CD14-positive monocyte (primary cell): ENCODE results near the gene SOBP. TPM values are rescaled to one million over a fixed set of nuclear protein-coding genes. Genes with fewer than 3 reads are reported as not detected.
A peak's percentile ranks its signal among the peaks of the same experiment; 100 is the strongest.

Source experiments
- DNase-seq, 3 donors: peaks; one replicate each; pipeline ENCODE4 v3.0.0-alpha.2; 2011 to 2022
- H2AFZ ChIP-seq: 2 replicates; pipeline ENCODE4 v1.6.0; 2012; ENCODE audit warnings: mild to moderate bottlenecking, low read depth, low read length, inconsistent platforms; ENCODE audit not compliant: insufficient read depth, poor library complexity, severe bottlenecking
- H3K27ac ChIP-seq, 2 donors: 1 replicate in 1 of 2; 2 replicates in 1 of 2; pipeline ENCODE4 v1.5.1; 2012 to 2013; ENCODE audit warnings: low read length in 2 of 2, control low read depth in 1 of 2, inconsistent platforms in 1 of 2, low read depth in 1 of 2, mild to moderate bottlenecking in 1 of 2
- H3K27me3 ChIP-seq, 2 donors: one replicate each; pipeline versions ENCODE4 v1.6.0 to v1.6.1; 2011 to 2013; ENCODE audit warnings: low read length in 2 of 2; ENCODE audit not compliant: control insufficient read depth in 2 of 2, insufficient read depth in 2 of 2
- H3K36me3 ChIP-seq, 2 donors: replicated peaks in 1 of 2; 1 replicate in 1 of 2; 2 replicates in 1 of 2; pipeline versions ENCODE4 v1.5.1 to v1.6.1; 2012 to 2013; ENCODE audit warnings: low read length in 2 of 2, control low read depth in 1 of 2, inconsistent platforms in 1 of 2, mild to moderate bottlenecking in 1 of 2; ENCODE audit not compliant: insufficient read depth in 2 of 2, control insufficient read depth in 1 of 2
- H3K4me1 ChIP-seq, 2 donors: 1 replicate in 1 of 2; 2 replicates in 1 of 2; pipeline versions ENCODE4 v1.5.1 to v1.6.1; 2012 to 2013; ENCODE audit warnings: low read length in 2 of 2, control low read depth in 1 of 2, inconsistent platforms in 1 of 2, mild to moderate bottlenecking in 1 of 2, moderate library complexity in 1 of 2; ENCODE audit not compliant: insufficient read depth in 2 of 2, control insufficient read depth in 1 of 2
- H3K4me2 ChIP-seq: replicated peaks from 2 replicates; pipeline ENCODE3; 2012; ENCODE audit warnings: low read length, moderate library complexity, mild to moderate bottlenecking; ENCODE audit not compliant: poor library complexity, severe bottlenecking; ENCODE audit errors: extremely low read depth
- H3K4me3 ChIP-seq, 3 experiments: fragments of 200-600 bp in 1 of 3; sonication (generic) in 1 of 3; replicated peaks in 1 of 3; 1 replicate in 2 of 3; 2 replicates in 1 of 3; pipeline ENCODE4 v1.5.1; 2011 to 2013; ENCODE audit warnings: low read length in 3 of 3, mild to moderate bottlenecking in 3 of 3, control low read depth in 2 of 3, low read depth in 2 of 3, inconsistent platforms in 1 of 3, moderate library complexity in 1 of 3
- H3K79me2 ChIP-seq: 2 replicates; pipeline ENCODE4 v1.6.0; 2012; ENCODE audit warnings: mild to moderate bottlenecking, control low read depth, inconsistent platforms, low read length, moderate library complexity; ENCODE audit not compliant: insufficient read depth
- H3K9ac ChIP-seq: 2 replicates; pipeline ENCODE4 v1.6.0; 2017; ENCODE audit warnings: low read length, mild to moderate bottlenecking; ENCODE audit not compliant: insufficient read depth, poor library complexity, severe bottlenecking
- H3K9me3 ChIP-seq, 2 donors: replicated peaks in 1 of 2; 1 replicate in 1 of 2; 2 replicates in 1 of 2; pipeline versions ENCODE4 v1.5.1 to v1.6.1; 2012 to 2013; ENCODE audit warnings: low read length in 2 of 2, control low read depth in 1 of 2; ENCODE audit not compliant: control insufficient read depth in 1 of 2, insufficient read depth in 1 of 2
- H4K20me1 ChIP-seq: 2 replicates; pipeline ENCODE4 v1.6.0; 2012; ENCODE audit warnings: mild to moderate bottlenecking, low read length, control low read depth, moderate library complexity; ENCODE audit not compliant: insufficient read depth
- H3K27ac Mint-ChIP-seq, 7 donors: one replicate each; pipeline ENCODE4 v1.8.0; 2020; ENCODE audit warnings: mild to moderate bottlenecking in 7 of 7, mixed read lengths in 7 of 7, moderate library complexity in 6 of 7, inconsistent platforms in 2 of 7
- H3K27me3 Mint-ChIP-seq, 3 donors: one replicate each; pipeline ENCODE4 v1.8.0; 2021 to 2022; ENCODE audit warnings: low read depth in 3 of 3, mild to moderate bottlenecking in 3 of 3, mixed read lengths in 3 of 3, moderate library complexity in 3 of 3, inconsistent platforms in 1 of 3
- H3K36me3 Mint-ChIP-seq, 2 donors: one replicate each; pipeline ENCODE4 v1.8.0; 2020; ENCODE audit warnings: mixed read lengths in 2 of 2, inconsistent platforms in 1 of 2, mild to moderate bottlenecking in 1 of 2
- H3K4me1 Mint-ChIP-seq: one replicate; pipeline ENCODE4 v1.8.0; 2020; ENCODE audit warnings: mild to moderate bottlenecking, mixed read lengths
- H3K4me3 Mint-ChIP-seq, 2 donors: one replicate each; pipeline ENCODE4 v1.8.0; 2020; ENCODE audit warnings: mild to moderate bottlenecking in 2 of 2, mixed read lengths in 2 of 2, moderate library complexity in 1 of 2
- H3K9me3 Mint-ChIP-seq, 7 donors: one replicate each; pipeline ENCODE4 v1.8.0; 2020 to 2022; ENCODE audit warnings: mixed read lengths in 7 of 7, mild to moderate bottlenecking in 6 of 7, moderate library complexity in 6 of 7, inconsistent platforms in 2 of 7
- CTCF ChIP-seq: fragments of 200-600 bp; IDR thresholded peaks from one replicate; pipeline ENCODE4 v1.8.0; 2022; ENCODE audit warnings: antibody characterized with exemption, mild to moderate bottlenecking
- WGBS: methylation state at CpG from one replicate; pipeline ENCODE4 v1.1.5; 2013; ENCODE audit warnings: missing lambda C conversion rate; ENCODE audit not compliant: insufficient coverage; 5-methylcytosine and 5-hydroxymethylcytosine counted together
- intact Hi-C, 2 donors: fragments of 100-400 bp; cut with micrococcal nuclease; formaldehyde crosslinking; loops; one replicate each; pipeline versions ENCODE4 v1.15.0 to v1.15.1; 2023
- polyA plus RNA-seq, 3 donors: library from polyadenylated mRNA; depleted of rRNA in 1 of 3; unstranded in 2 of 3; stranded (reverse) in 1 of 3; fragments of 300-500 nt in 2 of 3; fragments of >200 nt in 1 of 3; fragmentation: Illumina TruSeq in 2 of 3; gene quantifications; 1 replicate in 2 of 3; 2 replicates in 1 of 3; pipeline ENCODE4 v1.2.3, GENCODE V29; 2012 to 2021

The SOBP gene
- polyA plus RNA-seq, 3 donors: not detected

- intact Hi-C loops: no loop called here
- Mint-ChIP-seq H3K4me3 (peak overlapping the region in 1 of 2 donors; percentile 6), H3K4me1 (no peaks in the 10 kb centered on the region), H3K9me3 (peaks cover 0 to 2% (median 0%) of the 10 kb centered on the region in 7 donors), H3K36me3 (no peaks in the 10 kb centered on the region), H3K27ac (no peak overlapping the region), H3K27me3 (peaks cover 5 to 32% (median 7%) of the 10 kb centered on the region in 3 donors)
- Histone ChIP-seq H3K36me3 (no peaks in the 10 kb centered on the region), H4K20me1 (no peaks in the 10 kb centered on the region), H2AFZ (no peak overlapping the region), H3K4me1 (no peaks in the 10 kb centered on the region), H3K27me3 (peaks cover 5 to 6% of the 10 kb centered on the region in 2 donors), H3K4me2 (no peak overlapping the region), H3K4me3 (no peak overlapping the region), H3K9ac (no peak overlapping the region), H3K79me2 (no peaks in the 10 kb centered on the region), H3K9me3 (no peaks in the 10 kb centered on the region), H3K27ac (no peak overlapping the region)
- no peak for TF ChIP-seq CTCF
- 79% methylated on average over 4 of the region's 6 CpGs for WGBS
- no peak for DNase-seq
Observed at GRCh38 chr6:107542192-107542668, 52.3 kb downstream of the SOBP start.

- no peak overlapping the region for H3K4me2 ChIP-seq
- Mint-ChIP-seq H3K4me1 (no peaks in the 10 kb centered on the region), H3K9me3 (peaks cover 0 to 2% (median 0%) of the 10 kb centered on the region in 7 donors), H3K27me3 (peaks cover 0 to 27% (median 4%) of the 10 kb centered on the region in 3 donors), H3K36me3 (no peaks in the 10 kb centered on the region), H3K4me3 (no peak overlapping the region), H3K27ac (no peak overlapping the region)
- DNase-seq: no peak
- H3K4me3 ChIP-seq: no peak overlapping the region
- no peaks in the 10 kb centered on the region for H4K20me1 ChIP-seq
- peaks cover 5 to 9% of the 10 kb centered on the region in 2 donors for H3K27me3 ChIP-seq
- no peaks in the 10 kb centered on the region for H3K4me1 ChIP-seq
- H3K9me3 ChIP-seq: no peaks in the 10 kb centered on the region
- no peak overlapping the region for H3K27ac ChIP-seq
- intact Hi-C loops: no loop called here
- no peaks in the 10 kb centered on the region for H3K79me2 ChIP-seq
- H3K36me3 ChIP-seq: no peaks in the 10 kb centered on the region
- TF ChIP-seq CTCF: no peak
- WGBS: 83% methylated on average over 1 of the region's 2 CpGs
- H2AFZ ChIP-seq: no peak overlapping the region
- H3K9ac ChIP-seq: no peak overlapping the region
Observed at GRCh38 chr6:107543088-107543487, 53.2 kb downstream of the SOBP start.
